ENCODE measurements around the gene TIMM10B.
"Not testable (repeated sequence)": the region's sequence is repeated elsewhere in the genome, so short reads cannot be mapped to it uniquely, and the experiment has no call there.

Gene TIMM10B

DNA sequence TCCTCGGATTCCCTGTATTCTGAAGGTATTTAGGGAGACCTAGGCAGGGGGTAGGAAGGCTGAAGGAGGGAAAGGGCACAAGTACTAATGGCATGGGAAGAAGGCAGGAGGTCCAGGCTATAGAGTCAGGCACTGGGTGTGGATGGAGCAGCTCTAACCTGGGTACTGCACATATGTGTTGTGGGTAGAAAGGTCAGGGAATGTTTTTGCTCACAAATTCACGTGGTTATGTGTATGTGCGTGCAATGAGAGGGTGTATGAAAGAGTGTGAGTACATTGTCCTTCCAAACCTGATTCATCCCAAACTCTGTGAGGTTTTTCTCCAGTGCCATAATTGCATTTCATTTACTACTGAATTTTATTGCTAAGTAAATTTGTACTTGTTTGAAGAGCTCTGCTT, 39.0 kb downstream of the TIMM10B start:
- no peak for FAIRE-seq

DNA sequence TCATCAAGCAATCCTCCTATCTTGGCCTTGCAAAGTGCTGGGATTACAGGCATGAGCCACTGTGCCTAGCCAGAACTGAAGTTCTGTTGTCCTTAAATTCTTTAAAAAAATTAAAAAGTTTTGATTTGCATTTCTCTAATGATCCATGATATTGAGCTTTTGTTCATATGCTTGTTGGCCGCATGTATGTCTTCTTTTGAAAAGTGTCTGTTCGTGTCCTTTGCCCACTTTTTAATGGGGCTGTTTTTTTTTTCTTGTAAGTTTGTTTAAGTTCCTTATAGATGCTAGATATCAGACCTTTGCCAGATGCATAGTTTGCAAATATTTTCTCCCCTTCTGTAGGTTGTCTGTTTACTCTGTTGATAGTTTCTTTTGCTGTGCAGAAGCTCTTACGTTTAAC, 40.6 kb downstream of the TIMM10B start:
- not testable (repeated sequence) for FAIRE-seq

DNA sequence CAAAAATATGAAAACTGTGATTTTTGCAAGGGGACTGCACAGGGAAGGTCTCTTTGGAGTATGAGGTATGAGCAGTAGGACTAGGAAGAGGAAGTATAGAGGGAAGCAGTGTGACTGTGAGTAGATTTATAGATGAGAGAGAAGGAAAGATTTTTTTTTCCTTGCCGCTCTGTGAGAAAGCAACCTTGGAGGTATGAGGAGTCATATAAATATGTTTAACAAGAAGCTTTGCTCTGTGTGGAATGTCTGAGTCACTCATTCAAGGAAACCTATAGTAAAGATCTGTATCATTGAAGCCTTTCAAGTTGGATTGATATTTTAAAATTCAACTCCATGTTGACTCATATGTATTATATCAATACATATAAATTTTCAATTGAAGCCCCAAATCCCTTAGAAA, 42.0 kb downstream of the TIMM10B start:
- no peak for FAIRE-seq

DNA sequence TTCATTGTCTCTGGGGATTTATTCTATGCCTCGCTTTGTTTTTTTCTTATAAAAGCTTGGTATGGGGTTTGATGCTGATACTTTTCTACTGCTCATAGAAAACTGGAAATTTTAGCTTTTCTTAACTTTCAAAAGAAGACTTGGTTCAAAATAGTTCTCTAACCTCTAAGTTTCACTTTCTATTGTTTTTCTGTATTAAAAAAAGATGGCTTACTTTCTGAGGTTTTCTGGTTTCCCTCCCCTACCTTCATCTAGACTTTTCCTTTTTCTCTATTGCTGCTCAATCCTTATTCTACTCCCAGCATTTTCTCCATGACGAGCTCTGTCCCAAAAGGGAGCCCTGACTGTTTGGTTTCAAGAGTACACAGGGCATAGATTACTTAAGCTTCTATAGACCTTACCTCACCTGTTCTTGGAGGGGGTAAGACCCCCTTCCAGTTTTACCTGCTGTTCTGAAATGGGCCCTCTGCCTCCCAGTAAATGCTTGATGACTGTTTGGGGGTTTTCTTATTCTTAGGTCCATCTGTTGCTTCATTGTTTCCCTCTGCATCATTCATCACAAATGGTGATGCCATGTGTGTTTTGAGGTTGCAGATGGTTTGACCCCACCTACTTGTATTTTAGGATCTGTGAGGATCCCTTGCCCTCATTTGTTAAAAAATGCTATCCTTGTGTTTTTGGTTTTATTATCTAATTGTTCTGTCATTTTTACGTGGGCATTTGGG, 45.3 kb downstream of the TIMM10B start:
- FAIRE-seq, result no peak

DNA sequence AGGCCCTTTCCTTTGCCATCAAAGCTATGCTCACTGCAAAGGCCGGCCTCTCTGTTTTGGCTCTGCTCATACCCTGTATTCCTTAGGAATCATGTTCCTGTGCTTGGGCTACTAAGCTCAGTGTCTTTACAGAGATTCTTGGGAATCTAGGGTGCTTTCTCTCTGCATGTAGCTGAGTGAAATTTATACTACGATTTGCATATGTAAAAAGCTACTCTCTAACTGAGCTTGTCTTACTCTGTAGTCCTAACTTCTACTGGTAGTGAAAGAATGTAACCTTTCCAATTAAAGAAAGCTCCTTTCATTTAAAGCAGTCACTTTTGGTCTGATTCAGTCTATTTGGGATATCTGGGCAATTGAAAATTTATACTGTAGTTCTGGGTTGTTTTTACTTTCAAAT, 48.0 kb downstream of the TIMM10B start:
- no peak for FAIRE-seq

GRCh38 chr11:6530848-6531247, 49.5 kb downstream of the TIMM10B start:
- no peak for FAIRE-seq

- FAIRE-seq, result no peak
These were observed 50.0 kb downstream of the TIMM10B start for GRCh38 chr11:6531267-6531752.
